Measurements from ENCODE around the gene SRRM3.

DNA sequence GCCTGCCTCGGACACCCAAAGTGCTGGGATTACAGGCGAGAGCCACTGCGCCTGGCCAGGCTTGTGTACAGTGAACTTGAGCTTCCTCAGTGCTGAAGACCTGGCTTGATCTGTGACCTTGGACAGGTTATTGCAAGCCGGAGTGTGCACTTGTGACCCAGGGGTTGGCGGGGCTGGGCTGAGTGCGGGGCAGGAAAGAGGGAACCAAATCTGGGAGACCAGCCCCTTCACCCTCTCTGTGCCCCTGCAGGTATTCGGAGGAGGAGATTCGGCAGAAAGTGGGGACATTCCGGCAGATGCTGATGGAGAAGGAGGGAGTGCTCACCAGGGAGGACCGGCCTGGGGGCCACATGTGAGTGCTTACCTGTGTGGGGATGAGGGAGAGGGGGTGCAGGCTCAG lies 46.2 kb downstream of the SRRM3 start:
- TF ChIP-seq CTCF (conservative IDR thresholded peaks at IDR 0.05; ENCODE audit: low read depth in 2 of 2) (no peak), CREB1 (CRISPR knock-in tag; IDR thresholded peaks at IDR 0.05; ENCODE audit: low read depth) (no peak), POLR2AphosphoS5 (IDR thresholded peaks at IDR 0.05; ENCODE audit: low read depth) (no peak)
- TF ChIP-seq, protein P1, sequence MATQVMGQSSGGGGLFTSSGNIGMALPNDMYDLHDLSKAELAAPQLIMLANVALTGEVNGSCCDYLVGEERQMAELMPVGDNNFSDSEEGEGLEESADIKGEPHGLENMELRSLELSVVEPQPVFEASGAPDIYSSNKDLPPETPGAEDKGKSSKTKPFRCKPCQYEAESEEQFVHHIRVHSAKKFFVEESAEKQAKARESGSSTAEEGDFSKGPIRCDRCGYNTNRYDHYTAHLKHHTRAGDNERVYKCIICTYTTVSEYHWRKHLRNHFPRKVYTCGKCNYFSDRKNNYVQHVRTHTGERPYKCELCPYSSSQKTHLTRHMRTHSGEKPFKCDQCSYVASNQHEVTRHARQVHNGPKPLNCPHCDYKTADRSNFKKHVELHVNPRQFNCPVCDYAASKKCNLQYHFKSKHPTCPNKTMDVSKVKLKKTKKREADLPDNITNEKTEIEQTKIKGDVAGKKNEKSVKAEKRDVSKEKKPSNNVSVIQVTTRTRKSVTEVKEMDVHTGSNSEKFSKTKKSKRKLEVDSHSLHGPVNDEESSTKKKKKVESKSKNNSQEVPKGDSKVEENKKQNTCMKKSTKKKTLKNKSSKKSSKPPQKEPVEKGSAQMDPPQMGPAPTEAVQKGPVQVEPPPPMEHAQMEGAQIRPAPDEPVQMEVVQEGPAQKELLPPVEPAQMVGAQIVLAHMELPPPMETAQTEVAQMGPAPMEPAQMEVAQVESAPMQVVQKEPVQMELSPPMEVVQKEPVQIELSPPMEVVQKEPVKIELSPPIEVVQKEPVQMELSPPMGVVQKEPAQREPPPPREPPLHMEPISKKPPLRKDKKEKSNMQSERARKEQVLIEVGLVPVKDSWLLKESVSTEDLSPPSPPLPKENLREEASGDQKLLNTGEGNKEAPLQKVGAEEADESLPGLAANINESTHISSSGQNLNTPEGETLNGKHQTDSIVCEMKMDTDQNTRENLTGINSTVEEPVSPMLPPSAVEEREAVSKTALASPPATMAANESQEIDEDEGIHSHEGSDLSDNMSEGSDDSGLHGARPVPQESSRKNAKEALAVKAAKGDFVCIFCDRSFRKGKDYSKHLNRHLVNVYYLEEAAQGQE (IDR thresholded peaks at IDR 0.05; ENCODE audit: unreplicated experiment): no peak

Measured in GM23338 (cell line).